H54 (cell line): ENCODE data around the gene DAB2.

Experiments used
- DNase-seq: peaks from one replicate; pipeline ENCODE4 v3.0.0; 2011; ENCODE audit warnings: low spot score, mixed read lengths; ENCODE audit not compliant: insufficient read length
- FAIRE-seq: peaks from 3 replicates; lab custom pipeline; 2011; peaks lifted over from hg19 to GRCh38; lab: Jason Lieb, UNC
- POLR2A ChIP-seq: IDR thresholded peaks from 2 replicates; pipeline ENCODE4 v1.6.1; 2011; ENCODE audit warnings: low read depth, mild to moderate bottlenecking, low read length

DAB2 gene

DNA sequence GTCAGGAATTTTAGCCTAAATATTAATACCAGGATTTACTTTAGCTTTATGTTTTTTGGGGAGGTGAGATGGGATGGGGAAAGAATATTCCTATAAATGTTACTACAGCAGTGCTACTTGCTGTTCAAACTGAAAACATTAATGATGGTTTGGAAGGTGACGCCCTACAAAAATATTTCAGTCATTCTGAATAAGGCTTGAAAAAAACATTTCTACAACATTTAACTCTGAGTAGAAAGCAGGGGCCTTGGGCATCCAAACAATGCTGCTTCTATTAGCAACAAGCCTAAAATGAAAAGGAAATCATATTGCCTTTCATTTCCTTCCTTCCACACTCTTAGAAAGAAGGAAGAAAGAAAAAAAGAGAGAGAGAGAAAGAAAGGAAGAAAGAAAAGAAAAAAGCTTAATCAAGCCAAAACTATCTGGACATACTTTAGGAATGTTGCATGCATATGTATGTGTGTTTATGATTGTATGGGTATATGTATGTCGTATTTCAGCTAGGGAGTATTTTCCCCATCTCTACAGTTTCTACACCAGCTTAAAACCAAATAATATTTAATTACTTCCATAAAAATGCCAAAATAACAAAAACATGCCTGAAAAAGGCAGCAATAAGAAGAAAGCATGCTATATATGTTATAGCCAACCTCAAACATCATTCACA lies 16.3 kb upstream of the DAB2 start:
- FAIRE-seq (peak; percentile 84), DNase-seq (no peak)
- TF ChIP-seq POLR2A, result no peak

GRCh38 chr5:39440192-39440957 lies 15.6 kb upstream of the DAB2 start:
- DNase-seq (no peak), FAIRE-seq (peak; percentile 78)
- no peak for TF ChIP-seq POLR2A

- DNase-seq, result no peak
- peak; percentile 66 for FAIRE-seq
- no peak for TF ChIP-seq POLR2A
Measured at GRCh38 chr5:39439582-39440162, 14.9 kb upstream of the DAB2 start.

- DNase-seq (no peak), FAIRE-seq (peak; percentile 97)
- TF ChIP-seq POLR2A, result no peak
Measured at GRCh38 chr5:39437467-39437866, 12.7 kb upstream of the DAB2 start.

- FAIRE-seq, result peak; percentile 33
- no peak for TF ChIP-seq POLR2A
Measured at GRCh38 chr5:39433848-39434247, 9.1 kb upstream of the DAB2 start.

DNA sequence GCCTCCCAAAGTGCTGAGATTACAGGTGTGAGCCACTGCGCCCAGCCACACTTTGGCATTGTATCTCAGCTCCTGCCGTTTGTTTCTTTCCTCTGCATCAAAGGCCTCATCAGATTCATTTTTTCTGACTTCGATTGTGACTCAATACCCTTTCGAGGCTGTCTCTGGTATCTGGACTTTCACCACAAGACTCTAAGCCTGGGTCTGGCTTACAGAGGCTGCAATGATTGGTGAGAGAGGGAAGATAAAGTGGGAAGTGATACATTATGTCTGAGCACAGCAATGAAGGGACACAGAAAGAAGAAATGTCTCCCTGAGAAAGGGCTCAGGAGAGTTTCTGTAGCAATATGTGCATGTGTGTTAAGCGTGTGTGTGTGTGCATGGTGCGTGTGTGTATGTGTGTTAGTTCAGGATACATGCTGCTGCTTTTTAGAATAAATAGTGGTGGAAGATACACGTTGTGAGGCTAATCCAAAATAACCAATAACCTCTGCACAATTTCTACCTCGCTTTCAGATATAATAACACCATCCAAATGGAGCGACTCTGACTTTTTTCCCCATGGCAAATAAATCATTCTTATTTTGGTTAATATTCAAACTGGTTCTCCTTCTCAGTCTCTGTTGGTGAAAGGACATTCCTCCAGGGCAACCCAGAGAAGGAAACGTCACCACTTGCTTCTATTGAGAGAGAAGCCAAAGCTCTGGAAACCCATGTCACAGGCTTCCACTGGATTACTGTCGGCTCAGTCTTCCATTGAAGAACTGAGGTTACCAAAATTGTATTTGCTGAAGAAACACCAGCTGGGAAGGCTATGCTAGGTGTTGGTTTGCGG lies 8.1 kb upstream of the DAB2 start:
- TF ChIP-seq POLR2A, result no peak
- no peak for FAIRE-seq
- no peak for DNase-seq

More at GRCh38 chr5:39433848-39434247, 9.1 kb upstream of the DAB2 start:
- no peak for DNase-seq

DNA sequence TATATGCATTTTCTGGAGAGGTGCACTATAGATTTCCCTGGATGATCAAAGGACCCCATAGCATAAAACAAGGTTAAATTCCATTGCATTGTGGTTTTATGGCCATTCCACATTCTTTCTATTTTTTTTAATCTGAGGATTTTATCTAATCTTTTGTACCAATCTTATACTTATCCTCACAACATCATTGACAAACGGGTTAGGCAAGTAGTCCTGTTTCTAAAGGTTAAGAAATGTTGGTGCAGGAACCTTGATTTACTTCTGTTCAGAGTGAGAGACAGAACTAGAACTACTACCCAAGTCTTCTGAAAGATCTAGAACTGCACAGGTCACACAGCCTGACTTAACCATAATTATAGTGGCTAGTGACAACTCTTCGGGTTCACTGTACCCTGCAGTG lies 5.7 kb upstream of the DAB2 start:
- DNase-seq (no peak), FAIRE-seq (no peak)
- no peak for TF ChIP-seq POLR2A

GRCh38 chr5:39428640-39429039 lies 3.9 kb upstream of the DAB2 start:
- FAIRE-seq, result no peak
- no peak for TF ChIP-seq POLR2A
- no peak for DNase-seq

GRCh38 chr5:39427633-39428032 lies 2.9 kb upstream of the DAB2 start:
- no peak for TF ChIP-seq POLR2A
- DNase-seq (no peak), FAIRE-seq (no peak)

DNA sequence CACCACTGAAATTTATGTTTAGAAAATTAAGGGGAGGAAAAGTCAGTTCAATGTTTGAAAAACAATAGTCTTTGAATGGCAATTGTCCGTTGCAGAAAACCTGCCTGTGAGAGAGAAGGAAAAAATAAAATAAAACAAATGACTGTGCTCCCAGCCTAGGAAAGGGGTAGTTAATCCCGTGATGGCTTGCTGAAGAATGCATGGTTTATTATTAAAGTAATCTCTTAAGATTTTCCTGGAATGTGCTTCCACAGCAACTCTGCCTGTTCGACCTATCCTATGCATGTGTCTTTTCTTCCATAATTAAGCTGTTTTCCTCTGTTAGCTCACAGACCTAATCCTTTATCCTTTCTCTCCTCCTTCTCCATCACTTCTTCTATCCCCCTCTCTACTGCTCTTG lies 2.4 kb upstream of the DAB2 start:
- no peak for DNase-seq
- FAIRE-seq, result no peak
- no peak for TF ChIP-seq POLR2A

- DNase-seq (no peak), FAIRE-seq (no peak)
- TF ChIP-seq POLR2A, result no peak
Measured at GRCh38 chr5:39426746-39427105, 1.9 kb upstream of the DAB2 start.

- FAIRE-seq (no peak), DNase-seq (no peak)
- TF ChIP-seq POLR2A, result no peak
Measured at GRCh38 chr5:39426051-39426745, 1.4 kb upstream of the DAB2 start.

GRCh38 chr5:39423331-39423751 lies 1.4 kb downstream of the DAB2 start:
- TF ChIP-seq POLR2A, result no peak
- no peak for DNase-seq
- FAIRE-seq, result no peak

DNA sequence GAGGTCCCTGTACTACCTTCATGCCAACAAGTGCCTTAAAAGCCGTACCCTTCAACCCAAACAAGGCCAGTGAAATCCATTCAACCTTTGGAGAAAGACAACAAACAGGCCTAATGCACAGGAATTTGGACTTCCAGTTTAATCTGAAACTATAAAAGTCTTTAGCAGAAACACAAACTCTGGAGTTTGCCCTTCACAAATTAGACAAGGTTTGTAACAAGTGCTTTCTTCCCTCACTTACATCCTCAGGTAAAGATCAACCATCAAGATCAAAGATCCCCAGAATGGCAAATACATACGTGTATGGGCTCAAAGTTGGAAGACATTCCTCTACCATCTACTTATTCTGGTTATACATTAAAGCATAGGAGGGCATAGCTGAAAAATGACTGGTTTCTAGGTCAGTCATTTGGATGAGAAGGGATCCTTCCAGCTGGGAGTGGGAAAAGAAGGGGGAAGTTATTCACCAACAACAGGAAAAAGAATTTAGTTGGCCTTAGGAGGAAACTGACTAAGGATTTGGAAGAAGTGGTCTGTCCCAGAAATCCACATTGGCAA lies 2.0 kb downstream of the DAB2 start:
- DNase-seq, result no peak
- TF ChIP-seq POLR2A, result no peak
- FAIRE-seq, result no peak
